ENCODE measurements around the gene FCMR.
"Not testable (repeated sequence)": the region's sequence is repeated elsewhere in the genome, so short reads cannot be mapped to it uniquely, and the experiment has no call there.

The FCMR gene

DNA sequence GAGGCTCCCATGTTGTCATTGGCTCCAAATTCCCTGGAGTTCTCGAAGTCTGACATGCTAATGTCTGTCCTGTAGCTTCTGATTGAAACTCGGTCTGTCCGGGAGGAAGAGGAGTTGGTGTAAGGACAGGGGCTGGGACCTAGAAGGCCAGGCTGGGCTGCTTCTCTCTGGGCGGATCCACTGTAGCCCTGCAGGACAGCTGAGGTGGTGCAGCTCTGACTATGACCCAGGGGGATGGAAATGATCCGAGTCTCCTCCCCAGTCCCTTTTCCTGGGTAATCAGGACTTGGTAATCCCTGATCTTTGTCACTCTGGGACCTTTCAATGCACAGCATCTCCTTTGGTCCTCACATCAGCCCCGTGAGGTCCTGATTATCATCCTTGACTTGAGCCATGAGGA lies 10.0 kb upstream of the FCMR start:
- TF ChIP-seq, protein P1, sequence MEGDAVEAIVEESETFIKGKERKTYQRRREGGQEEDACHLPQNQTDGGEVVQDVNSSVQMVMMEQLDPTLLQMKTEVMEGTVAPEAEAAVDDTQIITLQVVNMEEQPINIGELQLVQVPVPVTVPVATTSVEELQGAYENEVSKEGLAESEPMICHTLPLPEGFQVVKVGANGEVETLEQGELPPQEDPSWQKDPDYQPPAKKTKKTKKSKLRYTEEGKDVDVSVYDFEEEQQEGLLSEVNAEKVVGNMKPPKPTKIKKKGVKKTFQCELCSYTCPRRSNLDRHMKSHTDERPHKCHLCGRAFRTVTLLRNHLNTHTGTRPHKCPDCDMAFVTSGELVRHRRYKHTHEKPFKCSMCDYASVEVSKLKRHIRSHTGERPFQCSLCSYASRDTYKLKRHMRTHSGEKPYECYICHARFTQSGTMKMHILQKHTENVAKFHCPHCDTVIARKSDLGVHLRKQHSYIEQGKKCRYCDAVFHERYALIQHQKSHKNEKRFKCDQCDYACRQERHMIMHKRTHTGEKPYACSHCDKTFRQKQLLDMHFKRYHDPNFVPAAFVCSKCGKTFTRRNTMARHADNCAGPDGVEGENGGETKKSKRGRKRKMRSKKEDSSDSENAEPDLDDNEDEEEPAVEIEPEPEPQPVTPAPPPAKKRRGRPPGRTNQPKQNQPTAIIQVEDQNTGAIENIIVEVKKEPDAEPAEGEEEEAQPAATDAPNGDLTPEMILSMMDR (conservative IDR thresholded peaks at IDR 0.05; ENCODE audit: low read length), result no peak; the same call in 1 of the 2 replicates
- H3K4me3 ChIP-seq (ENCODE audit: low read length), result no peak overlapping the region
- DNase-seq (ENCODE audit: low read depth), result no peak

DNA sequence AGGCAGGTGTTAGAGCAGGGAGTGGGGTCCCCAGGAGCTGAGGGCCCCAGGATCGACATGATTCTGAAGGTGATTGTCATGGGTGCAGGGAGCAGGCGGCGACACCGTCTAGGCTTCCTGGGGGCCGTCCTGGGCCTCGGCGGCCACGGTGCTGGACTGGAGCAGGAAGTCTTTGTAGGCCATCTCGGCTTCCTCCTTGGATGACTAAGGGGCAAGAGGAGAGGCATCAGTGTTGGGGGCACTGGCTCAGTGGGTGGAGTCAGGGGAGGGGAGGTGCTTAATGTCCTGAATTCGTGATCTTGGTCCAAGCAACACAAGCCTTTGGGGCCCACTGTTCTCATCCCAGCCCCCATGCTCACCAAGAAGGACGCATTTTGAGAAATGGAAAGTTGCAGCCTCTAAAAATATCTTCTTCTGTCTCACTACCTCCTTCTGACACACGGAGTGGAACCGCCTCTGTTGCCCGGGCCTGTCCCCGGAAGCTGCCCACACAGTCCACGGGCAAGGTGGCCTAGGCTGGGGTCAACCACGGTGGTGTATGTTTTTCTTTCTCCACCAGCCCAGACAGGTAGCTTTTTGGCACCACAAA lies 8.6 kb upstream of the FCMR start:
- no peak for DNase-seq (ENCODE audit: low read depth)
- no peak overlapping the region for H3K4me3 ChIP-seq (ENCODE audit: low read length)
- TF ChIP-seq, protein P1 (conservative IDR thresholded peaks at IDR 0.05; ENCODE audit: low read length), result no peak

DNA sequence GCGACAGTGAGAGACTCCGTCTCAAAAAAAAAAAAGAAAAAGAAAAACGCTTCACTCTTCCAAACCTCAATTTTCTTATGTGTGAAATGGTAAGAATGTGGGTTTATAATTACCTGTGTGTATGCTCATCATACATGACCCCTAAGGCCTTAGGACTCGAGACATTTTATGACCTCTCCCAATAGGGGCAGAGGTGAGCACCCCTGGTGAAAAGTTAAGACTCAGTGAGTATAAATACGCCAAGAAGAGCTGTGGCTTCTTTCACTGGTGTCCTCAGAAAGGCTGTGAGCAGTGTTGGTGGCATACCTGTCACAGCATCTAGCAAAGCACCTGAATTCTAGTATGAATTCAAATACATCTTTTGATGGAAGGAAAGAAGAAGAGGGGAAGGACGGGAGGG lies 7.8 kb upstream of the FCMR start:
- no peak for DNase-seq (ENCODE audit: low read depth)
- TF ChIP-seq, protein P1 (conservative IDR thresholded peaks at IDR 0.05; ENCODE audit: low read length), result no peak
- H3K4me3 ChIP-seq (ENCODE audit: low read length), result no peak overlapping the region

DNA sequence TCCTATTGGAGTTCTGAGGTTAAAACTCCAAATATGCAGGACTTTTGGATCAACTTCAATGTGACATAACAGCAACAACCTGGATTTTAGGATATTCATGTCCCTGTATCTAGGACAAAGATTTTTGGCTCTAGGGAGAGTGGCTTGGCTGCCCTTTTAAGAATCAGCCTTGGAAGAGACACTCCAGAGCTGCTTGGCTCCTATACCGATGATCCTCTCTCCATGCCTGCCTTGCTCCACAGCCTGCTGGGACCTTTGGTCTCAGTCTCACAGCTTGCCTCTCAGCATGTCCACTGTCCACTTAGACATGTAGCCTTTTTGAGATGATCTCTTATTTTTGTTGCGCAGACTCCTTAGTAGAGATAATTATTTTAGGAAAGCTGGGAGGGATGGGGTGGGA lies 4.5 kb upstream of the FCMR start:
- no peak for DNase-seq (ENCODE audit: low read depth)
- TF ChIP-seq, protein P1 (conservative IDR thresholded peaks at IDR 0.05; ENCODE audit: low read length), result no peak
- H3K4me3 ChIP-seq (ENCODE audit: low read length), result no peak overlapping the region

DNA sequence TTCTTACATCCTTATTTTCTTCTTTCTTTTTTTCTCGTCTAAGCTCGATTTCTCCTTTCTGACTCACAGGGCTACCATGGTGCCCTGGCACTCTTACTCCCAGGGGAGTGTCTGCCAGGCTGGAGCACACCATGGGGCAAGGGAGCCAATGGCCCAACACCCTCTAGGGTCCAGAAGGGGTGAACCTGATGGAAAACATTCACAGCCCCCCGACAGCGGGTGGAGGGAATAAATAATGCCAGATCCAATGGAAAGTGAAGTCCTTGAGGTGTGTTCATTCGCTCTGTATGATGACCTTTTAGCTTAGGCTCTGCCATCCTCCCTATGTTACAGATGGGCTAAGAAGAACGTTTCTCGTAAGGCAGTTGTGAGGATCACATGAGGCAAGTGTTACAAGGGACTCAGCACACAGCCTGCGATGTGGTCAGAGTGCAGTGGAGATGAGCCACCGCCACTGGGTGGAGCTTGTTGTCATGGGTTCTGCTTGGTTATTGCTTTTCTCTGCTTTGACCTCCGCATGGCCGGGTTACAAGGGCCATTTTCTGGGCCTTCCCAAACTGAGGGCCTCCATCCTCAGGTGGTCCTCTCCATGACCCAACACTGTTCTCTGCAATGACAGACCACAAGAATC lies 3.5 kb upstream of the FCMR start:
- DNase-seq (ENCODE audit: low read depth), result no peak
- H3K4me3 ChIP-seq (ENCODE audit: low read length), result no peak overlapping the region
- TF ChIP-seq, protein P1 (conservative IDR thresholded peaks at IDR 0.05; ENCODE audit: low read length), result no peak

DNA sequence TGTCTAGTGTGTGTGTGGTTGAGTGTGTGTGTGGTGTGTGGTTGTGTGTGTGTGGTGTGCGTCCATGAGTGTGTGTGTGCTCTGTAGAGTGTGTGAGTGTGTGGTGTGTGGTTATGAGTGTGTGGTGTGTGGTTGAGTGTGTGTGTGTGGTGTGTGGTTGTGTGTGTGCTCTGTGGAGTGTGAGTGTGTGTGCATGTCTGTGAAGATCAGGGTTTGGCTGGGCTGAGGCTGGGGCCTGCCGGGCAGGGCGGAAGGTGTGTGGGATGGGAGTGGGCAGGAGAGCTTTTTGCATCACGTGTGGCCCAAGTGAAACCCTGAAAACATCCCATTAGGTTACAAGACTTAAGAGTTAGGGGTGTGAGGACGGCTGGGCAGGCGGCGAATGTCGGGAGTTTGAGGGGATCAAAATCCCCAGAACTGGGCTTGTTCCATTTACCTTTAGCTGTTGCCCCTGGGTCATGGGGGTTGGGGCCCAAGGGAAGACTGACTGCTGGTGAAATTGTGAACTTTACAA lies 2.9 kb upstream of the FCMR start:
- no peak overlapping the region for H3K4me3 ChIP-seq (ENCODE audit: low read length)
- no peak for DNase-seq (ENCODE audit: low read depth)
- TF ChIP-seq, protein P1 (conservative IDR thresholded peaks at IDR 0.05; ENCODE audit: low read length), result no peak

DNA sequence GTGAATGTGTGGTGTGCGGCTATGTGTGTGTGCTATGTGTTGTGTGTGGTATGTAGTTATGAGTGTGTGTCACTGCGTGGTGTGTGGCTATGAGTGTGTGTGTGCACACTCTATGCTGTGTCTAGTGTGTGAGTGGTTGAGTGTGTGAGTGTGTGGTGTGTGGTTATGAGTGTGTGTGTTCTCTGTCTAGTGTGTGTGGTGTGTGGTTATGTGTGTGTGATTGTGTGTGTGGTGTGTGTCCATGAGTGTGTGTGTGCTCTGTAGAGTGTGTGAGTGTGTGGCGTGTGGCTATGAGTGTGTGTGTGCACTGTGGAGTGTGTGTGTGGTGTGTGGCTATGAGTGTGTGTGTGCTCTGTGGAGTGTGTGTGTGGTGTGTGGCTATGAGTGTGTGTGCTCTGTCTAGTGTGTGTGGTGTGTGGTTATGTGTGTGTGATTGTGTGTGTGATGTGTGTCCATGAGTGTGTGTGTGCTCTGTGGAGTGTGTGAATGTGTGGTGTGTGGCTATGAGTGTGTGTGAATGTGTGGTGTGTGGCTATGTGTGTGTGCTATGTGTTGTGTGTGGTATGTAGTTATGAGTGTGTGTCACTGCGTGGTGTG lies 2.3 kb upstream of the FCMR start:
- DNase-seq (ENCODE audit: low read depth); H3K4me3 ChIP-seq (ENCODE audit: low read length): not testable (repeated sequence)
